ENCODE data around the gene NAPSA. TPM values are rescaled to one million over a fixed set of nuclear protein-coding genes. Genes with fewer than 3 reads are reported as not detected.
"Not testable (repeated sequence)": the region's sequence is repeated elsewhere in the genome, so short reads cannot be mapped to it uniquely, and the experiment has no call there.

The NAPSA gene
- total and polyA plus RNA-seq, 2 donors (not counting 1 experiment from before 2014, with no cell fraction given): 0.03 to 0.17 TPM

GRCh38 chr19:50330365-50331078 is 34.9 kb downstream of the NAPSA start:
- Histone ChIP-seq H3K4me3 (replicated peaks in 1 of 4; ENCODE audit: control extremely low read depth in 1 of 4, insufficient read depth in 1 of 4, low read depth in 3 of 4, low read length in 4 of 4) (no peak overlapping the region), H3K27me3 (ENCODE audit: control insufficient read depth, insufficient read depth, low read length) (peaks cover 17% of the 10 kb centered on the region), H2AFZ (ENCODE audit: low read length) (no peak overlapping the region), H3K9ac (ENCODE audit: insufficient read depth, low read length) (no peak overlapping the region), H3K4me1 (ENCODE audit: control insufficient read depth, extremely low read depth, insufficient read depth, low read length) (no peaks in the 10 kb centered on the region), H3K4me2 (ENCODE audit: extremely low read depth, insufficient read depth, low read length) (no peak overlapping the region), H3K27ac (ENCODE audit: insufficient read depth, low read length) (no peak overlapping the region), H4K20me1 (ENCODE audit: control insufficient read depth, extremely low read depth, insufficient read depth, low read length) (no peaks in the 10 kb centered on the region), H3K9me3 (ENCODE audit: control insufficient read depth, insufficient read depth, low read depth, low read length) (no peaks in the 10 kb centered on the region), H3K36me3 (ENCODE audit: control insufficient read depth, insufficient read depth, low read length) (no peaks in the 10 kb centered on the region), H3K79me2 (ENCODE audit: control insufficient read depth, insufficient read depth, low read length) (no peaks in the 10 kb centered on the region)
- DNase-seq (ENCODE audit: low read depth in 2 of 2): peak in 1 of 2 donors; percentile 5
- no peak for TF ChIP-seq CTCF (conservative IDR thresholded peaks at IDR 0.05 in 1 of 2, IDR thresholded peaks at IDR 0.05 in 1 of 2; ENCODE audit: low read depth in 1 of 2, low read length in 2 of 2)
- no peak for TF ChIP-seq EZH2 (IDR thresholded peaks at IDR 0.05; ENCODE audit: low read length, missing control alignments)

- H4K20me1 ChIP-seq (ENCODE audit: control insufficient read depth, extremely low read depth, insufficient read depth, low read length); H3K9me3 ChIP-seq (ENCODE audit: control insufficient read depth, insufficient read depth, low read depth, low read length); H3K4me2 ChIP-seq (ENCODE audit: extremely low read depth, insufficient read depth, low read length); DNase-seq (ENCODE audit: low read depth in 2 of 2); H3K9ac ChIP-seq (ENCODE audit: insufficient read depth, low read length); H3K27ac ChIP-seq (ENCODE audit: insufficient read depth, low read length); H3K4me1 ChIP-seq (ENCODE audit: control insufficient read depth, extremely low read depth, insufficient read depth, low read length); H2AFZ ChIP-seq (ENCODE audit: low read length); H3K36me3 ChIP-seq (ENCODE audit: control insufficient read depth, insufficient read depth, low read length); H3K79me2 ChIP-seq (ENCODE audit: control insufficient read depth, insufficient read depth, low read length); H3K4me3 ChIP-seq (replicated peaks in 1 of 4; ENCODE audit: control extremely low read depth in 1 of 4, insufficient read depth in 1 of 4, low read depth in 3 of 4, low read length in 4 of 4): not testable (repeated sequence)
- H3K27me3 ChIP-seq (ENCODE audit: control insufficient read depth, insufficient read depth, low read length): peaks cover 17% of the 10 kb centered on the region
Measured at GRCh38 chr19:50329926-50330294, 35.5 kb downstream of the NAPSA start.

- H3K36me3 ChIP-seq (ENCODE audit: control insufficient read depth, insufficient read depth, low read length): no peaks in the 10 kb centered on the region
- no peaks in the 10 kb centered on the region for H3K79me2 ChIP-seq (ENCODE audit: control insufficient read depth, insufficient read depth, low read length)
- H3K4me3 ChIP-seq (replicated peaks in 1 of 4; ENCODE audit: control extremely low read depth in 1 of 4, insufficient read depth in 1 of 4, low read depth in 3 of 4, low read length in 4 of 4): no peak within 1 kb of the TSS
- no peaks in the 10 kb centered on the region for H3K4me1 ChIP-seq (ENCODE audit: control insufficient read depth, extremely low read depth, insufficient read depth, low read length)
- TF ChIP-seq CTCF (conservative IDR thresholded peaks at IDR 0.05 in 1 of 2, IDR thresholded peaks at IDR 0.05 in 1 of 2; ENCODE audit: low read depth in 1 of 2, low read length in 2 of 2) (no peak), EZH2 (IDR thresholded peaks at IDR 0.05; ENCODE audit: low read length, missing control alignments) (no peak)
- no peaks in the 10 kb centered on the region for H4K20me1 ChIP-seq (ENCODE audit: control insufficient read depth, extremely low read depth, insufficient read depth, low read length)
- no peak within 1 kb of the TSS for H3K9ac ChIP-seq (ENCODE audit: insufficient read depth, low read length)
- peak; percentile 83 to 86 for DNase-seq (ENCODE audit: low read depth in 2 of 2)
- H3K27me3 ChIP-seq (ENCODE audit: control insufficient read depth, insufficient read depth, low read length): peaks cover 17% of the 10 kb centered on the region
- no peak within 1 kb of the TSS for H3K27ac ChIP-seq (ENCODE audit: insufficient read depth, low read length)
- no peaks in the 10 kb centered on the region for H3K9me3 ChIP-seq (ENCODE audit: control insufficient read depth, insufficient read depth, low read depth, low read length)
- H3K4me2 ChIP-seq (ENCODE audit: extremely low read depth, insufficient read depth, low read length): no peak within 1 kb of the TSS
- no peak within 1 kb of the TSS for H2AFZ ChIP-seq (ENCODE audit: low read length)
Measured at GRCh38 chr19:50329146-50329925, 36.1 kb downstream of the NAPSA start, which contains the start of gene KCNC3. KCNC3 (minus strand) TSS chr19:50329377; CDS start chr19:50329082, 295 bp downstream.

Measured in fibroblast of lung (primary cell).